Fibroblast of lung (primary cell): ENCODE data around the gene APBA2. TPM values are rescaled to one million over a fixed set of nuclear protein-coding genes. Genes with fewer than 3 reads are reported as not detected.

Experiments used
- DNase-seq, 2 donors: peaks; one replicate each; pipeline versions ENCODE4 v3.0.0 to v3.0.0-alpha.2; 2010; ENCODE audit warnings: low read depth in 2 of 2
- H2AFZ ChIP-seq: 2 replicates; pipeline ENCODE4 v1.5.1; 2012; ENCODE audit warnings: low read length, control low read depth, inconsistent platforms
- H3K27ac ChIP-seq: 2 replicates; pipeline ENCODE4 v1.5.1; 2011; ENCODE audit warnings: low read length, control low read depth; ENCODE audit not compliant: insufficient read depth
- H3K27me3 ChIP-seq: 2 replicates; pipeline ENCODE4 v1.5.1; 2011; ENCODE audit warnings: mild to moderate bottlenecking, low read length; ENCODE audit not compliant: control insufficient read depth, insufficient read depth
- H3K36me3 ChIP-seq: 2 replicates; pipeline ENCODE4 v1.5.1; 2011; ENCODE audit warnings: low read length; ENCODE audit not compliant: control insufficient read depth, insufficient read depth
- H3K4me1 ChIP-seq: 2 replicates; pipeline ENCODE4 v1.5.1; 2011; ENCODE audit warnings: low read length; ENCODE audit not compliant: control insufficient read depth, insufficient read depth; ENCODE audit errors: extremely low read depth
- H3K4me2 ChIP-seq: 2 replicates; pipeline ENCODE4 v1.5.1; 2011; ENCODE audit warnings: low read length, control low read depth; ENCODE audit not compliant: insufficient read depth; ENCODE audit errors: extremely low read depth
- H3K4me3 ChIP-seq, 4 experiments: fragments of 200-600 bp in 1 of 4; sonication (generic) in 1 of 4; replicated peaks in 1 of 4; 2 replicates each; pipeline ENCODE4 v1.5.1; 2011 to 2016; ENCODE audit warnings: low read length in 4 of 4, low read depth in 3 of 4, mild to moderate bottlenecking in 3 of 4, control low read depth in 2 of 4, inconsistent platforms in 1 of 4, mixed read lengths in 1 of 4; ENCODE audit not compliant: insufficient read depth in 1 of 4; ENCODE audit errors: control extremely low read depth in 1 of 4
- H3K79me2 ChIP-seq: 2 replicates; pipeline ENCODE4 v1.5.1; 2012; ENCODE audit warnings: mild to moderate bottlenecking, low read length, inconsistent platforms; ENCODE audit not compliant: control insufficient read depth, insufficient read depth
- H3K9ac ChIP-seq: 2 replicates; pipeline ENCODE4 v1.5.1; 2011; ENCODE audit warnings: mild to moderate bottlenecking, low read length, control low read depth; ENCODE audit not compliant: insufficient read depth
- H3K9me3 ChIP-seq: 2 replicates; pipeline ENCODE4 v1.5.1; 2012; ENCODE audit warnings: low read depth, low read length; ENCODE audit not compliant: control insufficient read depth, insufficient read depth
- H4K20me1 ChIP-seq: 2 replicates; pipeline ENCODE4 v1.5.1; 2011; ENCODE audit warnings: low read length; ENCODE audit not compliant: control insufficient read depth, insufficient read depth; ENCODE audit errors: extremely low read depth
- CTCF ChIP-seq, 2 donors: IDR thresholded peaks in 1 of 2; conservative IDR thresholded peaks in 1 of 2; 1 replicate in 1 of 2; 2 replicates in 1 of 2; pipeline ENCODE4 v1.5.1; 2011 to 2012; ENCODE audit warnings: low read length in 2 of 2, control low read depth in 1 of 2, inconsistent platforms in 1 of 2, low read depth in 1 of 2, mild to moderate bottlenecking in 1 of 2
- EZH2 ChIP-seq: IDR thresholded peaks from 2 replicates; pipeline ENCODE4 v1.5.1; 2012; ENCODE audit warnings: low read length, control low read depth, mild to moderate bottlenecking; ENCODE audit errors: missing control alignments
- polyA plus RNA-seq, 2 donors: library from polyadenylated mRNA; depleted of rRNA in 1 of 2; stranded (reverse) in 1 of 2; unstranded in 1 of 2; fragments of >200 nt; gene quantifications; 2 replicates each; pipeline ENCODE4 v1.2.1, GENCODE V29; 2011 to 2012; ENCODE audit warnings: missing spikeins in 1 of 2
- total RNA-seq: library from RNA; depleted of rRNA; stranded (reverse); fragments of >200 nt; gene quantifications from 2 replicates; pipeline ENCODE4 v1.2.1, GENCODE V29; 2014

APBA2 gene
- total and polyA plus RNA-seq, 2 donors (not counting 1 experiment from before 2014, with no cell fraction given), result 9.5 to 20.3 TPM

- no peaks in the 10 kb centered on the region for H3K4me1 ChIP-seq
- DNase-seq, result no peak
- no peaks in the 10 kb centered on the region for H4K20me1 ChIP-seq
- no peak overlapping the region for H3K4me3 ChIP-seq
- no peaks in the 10 kb centered on the region for H3K9me3 ChIP-seq
- no peaks in the 10 kb centered on the region for H3K27me3 ChIP-seq
- H3K9ac ChIP-seq, result no peak overlapping the region
- no peak for TF ChIP-seq CTCF (conservative IDR thresholded peaks at IDR 0.05 in 1 of 2, IDR thresholded peaks at IDR 0.05 in 1 of 2; ENCODE audit: low read depth in 1 of 2, low read length in 2 of 2)
- no peak for TF ChIP-seq EZH2
- no peak overlapping the region for H3K27ac ChIP-seq
- no peaks in the 10 kb centered on the region for H3K79me2 ChIP-seq
- no peaks in the 10 kb centered on the region for H3K36me3 ChIP-seq
- no peak overlapping the region for H2AFZ ChIP-seq
- H3K4me2 ChIP-seq, result no peak overlapping the region
These were observed 61.5 kb downstream of the APBA2 start for GRCh38 chr15:28947221-28947674.

GRCh38 chr15:28948036-28948435, 62.3 kb downstream of the APBA2 start:
- DNase-seq, result no peak
- no peak for TF ChIP-seq EZH2
- TF ChIP-seq CTCF (conservative IDR thresholded peaks at IDR 0.05 in 1 of 2, IDR thresholded peaks at IDR 0.05 in 1 of 2; ENCODE audit: low read depth in 1 of 2, low read length in 2 of 2), result no peak

GRCh38 chr15:28950916-28951315, 65.1 kb downstream of the APBA2 start:
- no peaks in the 10 kb centered on the region for H3K79me2 ChIP-seq
- no peaks in the 10 kb centered on the region for H3K4me1 ChIP-seq
- H3K27ac ChIP-seq, result no peak overlapping the region
- H3K4me2 ChIP-seq, result no peak overlapping the region
- no peak for DNase-seq
- no peaks in the 10 kb centered on the region for H4K20me1 ChIP-seq
- no peak overlapping the region for H3K4me3 ChIP-seq
- H3K9me3 ChIP-seq, result no peaks in the 10 kb centered on the region
- no peak overlapping the region for H2AFZ ChIP-seq
- H3K27me3 ChIP-seq, result no peaks in the 10 kb centered on the region
- no peaks in the 10 kb centered on the region for H3K36me3 ChIP-seq
- TF ChIP-seq CTCF (conservative IDR thresholded peaks at IDR 0.05 in 1 of 2, IDR thresholded peaks at IDR 0.05 in 1 of 2; ENCODE audit: low read depth in 1 of 2, low read length in 2 of 2), result no peak
- TF ChIP-seq EZH2, result no peak
- H3K9ac ChIP-seq, result no peak overlapping the region

More at GRCh38 chr15:28948036-28948435, 62.3 kb downstream of the APBA2 start:
- Histone ChIP-seq H4K20me1 (no peaks in the 10 kb centered on the region), H3K4me2 (no peak overlapping the region), H3K27me3 (no peaks in the 10 kb centered on the region), H3K79me2 (no peaks in the 10 kb centered on the region), H3K4me3 (no peak overlapping the region), H3K36me3 (no peaks in the 10 kb centered on the region), H2AFZ (no peak overlapping the region), H3K4me1 (no peaks in the 10 kb centered on the region), H3K27ac (no peak overlapping the region), H3K9me3 (no peaks in the 10 kb centered on the region), H3K9ac (no peak overlapping the region)
